ENCODE data around the gene IL18R1. TPM values are rescaled to one million over a fixed set of nuclear protein-coding genes. Genes with fewer than 3 reads are reported as not detected.

IL18R1 gene
- total RNA-seq, 1 experiment from 2014 or later: not detected

DNA sequence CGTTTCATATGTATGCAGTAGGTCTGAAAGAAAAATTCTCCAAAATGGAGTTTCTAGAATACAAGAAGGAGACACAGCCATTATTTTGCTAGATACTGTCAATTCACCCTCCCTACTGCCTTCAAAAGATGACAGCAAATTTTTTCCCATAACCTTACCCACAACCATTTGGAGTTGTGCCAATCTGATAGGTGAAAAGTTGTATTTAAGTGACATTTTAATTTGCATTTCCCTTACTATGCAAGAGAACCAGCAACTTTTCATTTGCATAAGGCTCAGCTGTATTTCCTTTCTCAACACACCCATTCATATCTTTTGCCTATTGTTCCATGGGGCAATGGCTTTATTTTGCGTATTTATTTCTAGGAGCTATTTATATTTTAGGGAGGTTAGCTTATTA, 36.0 kb downstream of the IL18R1 start:
- DNase-seq (ENCODE audit: low read depth): no peak

DNA sequence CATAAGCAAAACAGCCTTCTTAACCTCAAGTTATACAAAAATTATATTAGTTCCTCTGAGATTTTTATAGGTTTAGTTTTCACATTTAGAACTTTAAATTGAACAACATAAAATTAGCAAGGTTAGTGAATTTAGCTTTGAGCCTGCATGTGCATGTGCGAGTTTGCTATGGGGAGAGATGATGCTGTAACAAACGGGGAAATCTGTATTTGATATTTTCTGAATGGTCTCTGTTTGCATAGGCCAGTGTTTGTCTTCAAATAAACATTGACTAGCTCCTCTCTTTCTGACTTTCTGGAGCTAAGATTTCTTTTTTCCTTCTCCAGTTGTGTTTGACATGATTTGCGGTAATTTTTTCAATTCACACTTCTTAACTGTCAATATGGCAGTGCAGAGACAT, 36.5 kb downstream of the IL18R1 start:
- DNase-seq (ENCODE audit: low read depth): no peak

DNA sequence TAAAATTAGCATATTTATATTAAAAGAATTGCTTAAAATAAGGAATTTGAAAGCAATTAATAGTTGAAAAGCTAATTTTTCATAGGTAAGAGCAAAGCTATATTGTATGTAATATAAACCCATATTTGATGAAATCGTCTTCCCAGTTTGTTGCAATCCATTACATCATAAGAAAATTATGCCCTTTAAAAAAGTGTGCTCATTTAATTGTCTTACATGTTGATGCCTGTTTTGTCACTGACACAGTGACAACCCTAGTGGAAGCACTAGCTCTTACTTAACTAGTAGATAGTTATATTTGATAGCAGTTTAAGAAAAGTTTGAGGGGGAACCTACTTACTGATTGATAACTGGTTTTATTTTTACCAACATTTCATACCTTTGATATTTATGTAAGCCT, 37.3 kb downstream of the IL18R1 start:
- DNase-seq (ENCODE audit: low read depth): no peak

DNA sequence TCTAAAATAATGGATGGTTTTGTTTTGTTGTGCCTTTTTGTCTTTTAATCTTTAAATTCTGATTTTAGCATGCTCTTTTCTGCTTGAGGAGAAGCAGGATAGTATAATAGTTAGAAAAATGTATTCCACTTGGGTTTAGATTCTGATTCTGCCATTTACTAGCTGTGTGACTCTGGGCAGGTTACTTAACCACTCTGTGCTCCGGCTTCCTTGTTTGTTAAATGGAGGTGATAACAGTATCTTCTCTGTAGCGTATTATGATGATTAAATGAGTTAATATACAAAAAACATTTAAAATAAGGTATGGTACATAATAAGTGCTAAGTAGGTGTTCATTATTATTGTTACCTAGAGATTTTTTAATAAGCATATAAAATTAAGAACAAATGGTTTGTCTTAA, 40.4 kb downstream of the IL18R1 start:
- no peak for DNase-seq (ENCODE audit: low read depth)

DNA sequence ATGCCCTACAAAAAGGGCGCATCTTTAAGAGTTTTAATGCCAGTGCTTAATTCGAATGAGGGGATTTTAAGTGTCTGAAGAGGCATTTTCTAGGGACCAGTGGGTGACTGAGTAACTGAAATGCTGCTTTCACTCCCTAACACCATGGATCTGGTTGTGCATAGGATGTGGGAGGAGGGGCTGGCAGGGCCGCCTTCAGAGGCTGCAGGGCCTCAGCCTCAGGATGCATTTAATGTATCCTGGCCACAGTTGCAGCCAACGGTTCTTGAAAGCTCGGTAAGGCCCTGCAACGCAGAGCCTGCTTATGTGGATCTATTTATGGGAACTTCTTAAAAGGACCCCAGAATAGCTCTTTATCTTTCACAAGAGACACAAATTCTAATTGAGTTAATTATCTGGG, 41.6 kb downstream of the IL18R1 start:
- DNase-seq (ENCODE audit: low read depth): no peak

DNA sequence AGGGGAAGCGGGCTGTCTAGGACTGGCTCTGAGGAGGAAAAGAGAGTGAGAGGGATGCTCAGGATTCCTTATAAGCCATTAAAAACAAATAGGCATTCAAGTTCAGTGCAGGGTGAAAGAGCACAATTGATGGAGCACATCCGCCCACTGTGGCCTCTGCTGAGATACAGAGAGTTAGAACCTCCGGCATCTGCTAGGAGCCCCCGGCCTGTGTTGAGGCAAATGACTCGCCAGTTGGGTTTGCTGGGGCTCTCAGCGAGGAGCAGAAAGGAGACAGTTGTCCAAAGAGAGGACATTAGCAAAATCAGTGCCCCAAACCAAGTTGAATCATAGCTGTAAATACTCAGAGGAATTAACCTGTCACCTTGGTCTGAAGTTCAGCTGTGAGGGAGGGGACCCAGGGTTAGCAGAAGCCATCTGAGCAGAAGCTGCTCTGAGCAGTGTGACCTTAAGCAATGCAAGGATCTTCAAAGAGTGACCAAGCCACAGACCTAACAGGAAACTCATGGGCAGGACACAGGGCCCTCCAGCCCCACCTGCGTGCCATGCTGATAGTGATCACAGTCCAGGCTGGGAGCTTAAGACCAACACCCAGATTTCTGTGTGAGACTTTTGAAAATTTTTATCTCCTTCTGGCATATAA, 44.0 kb downstream of the IL18R1 start:
- no peak for DNase-seq (ENCODE audit: low read depth)

DNA sequence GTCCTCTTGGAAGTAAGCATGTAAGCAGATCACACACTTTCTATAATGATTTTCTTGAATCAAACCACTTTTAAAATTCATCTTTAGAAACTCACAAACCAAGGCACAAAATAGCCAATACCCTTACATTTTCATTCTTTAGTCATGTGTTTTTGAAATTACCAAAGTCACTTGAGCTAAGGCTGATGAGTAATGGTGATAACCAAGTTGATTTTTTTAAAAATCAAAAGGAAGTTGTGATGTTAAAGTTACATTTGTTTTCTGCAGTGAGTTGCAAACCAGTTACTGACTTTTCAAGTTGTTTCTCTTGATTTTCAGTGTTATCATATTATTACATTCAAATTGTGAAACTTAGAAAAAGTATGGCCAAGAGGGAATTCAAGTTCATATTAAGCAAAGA, 45.9 kb downstream of the IL18R1 start:
- no peak for DNase-seq (ENCODE audit: low read depth)

DNA sequence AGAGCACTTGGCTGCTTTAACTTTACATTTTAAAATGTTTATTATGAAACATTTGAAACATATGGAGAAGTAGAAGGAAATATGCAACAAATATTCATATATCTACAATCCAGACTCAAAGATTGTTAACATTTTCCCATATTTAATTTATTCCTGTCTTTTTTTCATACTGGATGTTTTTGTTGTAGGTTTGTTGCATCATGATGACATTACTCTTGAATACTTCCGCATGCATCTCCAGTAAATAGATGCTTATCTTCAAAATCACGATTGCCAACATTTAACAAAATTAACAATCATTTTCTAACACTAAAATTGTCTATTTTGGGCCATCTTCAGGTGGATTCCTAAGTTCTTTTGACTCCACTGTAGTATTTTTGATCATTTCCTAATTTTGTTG, 46.3 kb downstream of the IL18R1 start:
- no peak for DNase-seq (ENCODE audit: low read depth)

DNA sequence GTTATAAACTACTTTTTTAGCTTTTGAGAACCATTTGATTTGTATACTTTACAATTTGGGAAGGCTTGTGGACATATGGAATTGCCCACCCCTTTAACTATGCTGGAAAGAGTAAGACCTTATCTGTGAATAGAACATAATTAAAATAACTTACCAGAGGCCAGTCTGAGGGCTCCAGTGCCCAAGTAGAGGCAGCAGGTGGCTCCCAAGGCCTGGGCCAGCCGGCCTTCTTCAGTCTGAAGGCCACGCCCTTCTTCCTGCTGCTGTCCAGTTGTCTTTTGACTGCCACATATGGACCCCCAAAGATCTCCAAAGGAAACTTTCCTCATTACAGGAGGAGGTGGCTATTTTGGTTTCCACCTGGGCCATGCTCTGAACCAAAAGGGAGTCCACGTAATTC, 55.4 kb downstream of the IL18R1 start:
- no peak for DNase-seq (ENCODE audit: low read depth)

DNA sequence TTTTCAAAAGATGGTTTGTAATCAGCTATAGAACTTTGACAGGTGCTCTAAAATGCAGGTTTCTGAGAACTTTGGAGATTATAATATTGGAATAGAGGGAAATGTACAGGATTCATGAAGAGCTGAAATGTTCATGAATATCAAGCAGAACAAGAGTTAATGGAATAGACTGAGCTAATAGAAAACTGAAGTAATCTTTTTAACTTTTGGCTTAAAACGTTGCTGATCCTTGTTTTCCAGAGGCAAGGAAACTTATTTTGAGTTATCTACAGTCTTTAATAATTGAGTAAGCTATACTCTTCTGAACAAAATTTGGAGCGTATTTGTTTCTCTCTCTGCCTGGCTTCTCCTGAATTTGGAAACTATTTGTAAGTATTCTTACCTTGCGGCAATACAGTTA, 56.6 kb downstream of the IL18R1 start:
- DNase-seq (ENCODE audit: low read depth): no peak

DNA sequence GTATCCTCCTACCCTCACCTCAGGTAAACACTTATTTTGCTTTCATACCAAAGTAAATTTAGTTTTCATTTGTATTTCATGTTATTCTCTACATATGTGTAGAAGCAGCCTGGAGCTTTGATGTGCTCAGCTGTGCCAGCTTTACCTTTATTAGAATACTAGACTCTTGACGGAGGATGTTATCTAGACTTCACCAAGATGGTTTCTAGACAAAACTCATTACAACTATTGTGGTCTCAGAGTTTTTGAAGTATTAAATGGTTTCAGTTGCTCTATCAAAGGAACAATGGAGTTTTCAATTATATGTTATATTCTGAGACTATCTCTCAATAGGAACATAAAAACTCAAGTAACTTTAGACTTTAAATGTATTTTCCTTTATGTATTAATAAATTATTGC, 62.4 kb downstream of the IL18R1 start:
- no peak for DNase-seq (ENCODE audit: low read depth)

DNA sequence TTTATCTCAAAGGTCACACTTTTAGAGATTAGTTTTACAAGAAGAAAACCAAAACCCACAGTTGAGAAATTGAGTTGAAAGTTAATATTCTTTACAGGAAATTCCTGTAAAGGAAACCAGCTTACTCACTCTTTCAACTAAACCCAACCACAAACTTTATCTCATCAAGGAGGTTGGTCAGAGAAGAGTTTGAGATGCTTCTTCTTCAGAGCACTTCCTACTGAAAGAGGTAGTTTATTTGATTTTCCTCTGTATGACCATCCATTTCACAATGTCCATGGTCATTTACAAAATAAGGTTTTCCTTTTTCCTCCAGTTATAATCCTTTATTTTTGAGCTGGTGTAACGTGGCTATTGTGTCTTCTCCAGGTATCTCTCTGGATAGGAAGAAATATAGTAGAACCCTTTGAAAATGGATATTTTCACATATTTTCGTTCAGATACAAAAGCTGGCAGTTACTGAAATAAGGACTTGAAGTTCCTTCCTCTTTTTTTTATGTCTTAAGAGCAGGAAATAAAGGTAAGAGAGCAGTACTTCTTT, 62.9 kb downstream of the IL18R1 start:
- no peak for DNase-seq (ENCODE audit: low read depth)

DNA sequence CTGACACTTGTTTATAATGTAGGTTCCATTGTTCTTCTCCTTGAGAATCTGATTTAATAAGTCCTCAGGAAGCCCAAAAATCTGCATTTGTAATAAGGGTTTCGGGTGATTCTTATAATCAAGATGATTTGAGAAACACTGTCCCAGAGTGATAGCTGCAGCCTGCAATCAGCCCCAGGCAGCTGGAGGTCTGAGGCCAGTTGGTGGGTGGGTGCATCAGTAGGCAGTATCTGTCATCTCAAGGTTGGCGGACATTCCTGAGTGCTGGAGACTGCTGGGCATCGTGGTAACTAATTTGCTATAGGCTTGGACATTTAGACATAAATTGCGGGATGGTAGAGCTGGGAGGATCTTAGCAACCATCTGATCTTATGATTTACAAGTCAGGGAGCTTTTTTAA, 64.7 kb downstream of the IL18R1 start:
- no peak for DNase-seq (ENCODE audit: low read depth)

DNA sequence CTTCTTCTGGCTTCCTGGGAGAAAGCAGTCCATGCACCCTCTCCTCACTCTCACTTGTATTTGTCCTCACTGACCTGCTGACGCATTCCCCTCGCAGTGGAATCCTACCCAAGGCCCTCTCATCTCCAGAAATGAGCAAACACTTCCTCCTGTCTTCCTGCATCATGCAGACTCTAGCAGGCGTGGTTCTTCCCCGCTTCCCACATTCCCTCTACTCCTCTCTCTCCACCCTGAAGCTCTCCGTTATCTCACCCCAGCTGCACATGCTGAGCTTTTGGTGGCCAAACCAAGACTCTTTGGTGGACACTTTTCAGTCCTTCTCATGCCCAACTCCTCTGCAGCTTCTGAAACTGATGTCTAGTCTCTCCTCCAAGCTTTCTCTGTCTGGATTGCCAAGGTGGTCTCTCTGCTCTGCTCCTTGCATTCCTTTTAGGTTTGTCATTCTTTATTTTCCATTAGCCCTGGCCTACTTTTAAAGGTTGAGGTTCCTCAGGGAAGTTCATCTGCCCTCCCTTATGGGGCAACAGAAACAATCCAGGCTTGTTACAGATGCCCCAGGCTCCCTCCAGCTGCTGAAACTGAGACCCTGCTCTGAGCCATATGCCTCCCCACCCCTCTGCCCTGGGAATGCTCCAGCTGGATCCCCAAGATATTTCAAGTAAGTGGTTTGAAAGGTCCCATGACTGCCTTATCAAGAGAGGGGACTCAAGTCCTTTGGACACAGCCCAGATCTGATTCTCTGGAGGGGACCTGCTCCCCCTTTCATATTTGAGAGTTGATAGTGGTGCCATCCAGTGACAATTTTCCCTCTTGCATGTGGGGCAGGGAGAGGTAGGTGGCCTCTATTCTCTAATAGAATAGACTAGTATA, 66.5 kb downstream of the IL18R1 start:
- no peak for DNase-seq (ENCODE audit: low read depth)

DNA sequence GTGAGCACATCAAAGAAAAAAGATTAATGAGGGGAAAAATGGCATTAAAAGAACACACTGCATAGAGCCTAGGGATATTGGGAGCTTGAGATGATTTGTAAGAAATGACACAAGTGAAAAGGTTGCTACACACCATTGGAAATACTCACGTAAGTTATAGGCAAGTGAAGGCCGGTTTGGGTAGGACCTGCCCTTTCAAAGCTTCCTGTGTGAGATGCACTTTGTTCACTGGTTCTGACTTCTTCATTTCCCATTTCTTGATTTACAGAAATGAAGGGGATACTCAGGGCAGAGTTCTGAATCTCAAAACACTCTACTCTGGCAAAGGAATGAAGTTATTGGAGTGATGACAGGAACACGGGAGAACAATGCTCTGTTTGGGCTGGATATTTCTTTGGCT, 67.3 kb downstream of the IL18R1 start, which contains the start of gene IL18RAP:
IL18RAP (plus strand) TSS at position 251 of the 400 bp plus-strand sequence; CDS start at position 369, 118 bp downstream.
- DNase-seq (ENCODE audit: low read depth): no peak

DNA sequence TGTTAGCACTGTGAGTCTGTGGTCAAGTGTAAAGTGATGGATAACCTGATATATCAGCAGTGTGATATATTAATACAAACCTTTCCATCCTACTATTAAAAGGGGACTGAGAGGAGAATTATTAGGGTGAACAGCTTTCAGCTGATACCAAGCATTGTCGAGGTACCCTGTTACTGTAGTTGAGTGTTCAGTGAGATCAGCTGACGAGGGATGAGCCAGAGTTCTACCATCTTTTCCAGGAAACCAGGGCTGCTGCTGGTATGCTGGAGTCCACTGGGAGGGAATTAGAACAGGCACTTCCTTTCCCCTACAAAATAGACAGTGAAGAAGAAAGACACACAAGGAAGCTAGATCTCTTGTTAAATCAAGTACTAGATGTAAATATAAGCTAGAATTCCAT, 67.8 kb downstream of the IL18R1 start:
- no peak for DNase-seq (ENCODE audit: low read depth)

DNA sequence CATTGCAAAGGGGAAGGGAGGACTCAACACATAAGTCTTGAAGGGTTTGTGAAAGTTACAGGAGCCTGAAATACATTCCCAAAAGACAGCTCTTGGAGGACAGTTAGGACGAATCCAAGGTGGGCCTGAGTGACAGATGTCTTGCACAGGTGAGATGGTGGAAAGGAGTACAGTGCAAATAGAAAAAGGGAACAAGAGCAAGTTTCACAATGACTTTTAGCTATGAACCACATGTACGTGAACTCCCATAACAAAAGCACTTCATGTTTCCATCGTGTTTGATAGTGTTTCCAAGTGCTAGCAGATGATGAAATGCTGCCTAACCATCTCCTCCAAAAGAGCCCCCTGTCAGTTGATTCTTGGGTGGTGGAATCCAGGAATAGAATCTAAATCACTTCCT, 69.2 kb downstream of the IL18R1 start:
- no peak for DNase-seq (ENCODE audit: low read depth)

DNA sequence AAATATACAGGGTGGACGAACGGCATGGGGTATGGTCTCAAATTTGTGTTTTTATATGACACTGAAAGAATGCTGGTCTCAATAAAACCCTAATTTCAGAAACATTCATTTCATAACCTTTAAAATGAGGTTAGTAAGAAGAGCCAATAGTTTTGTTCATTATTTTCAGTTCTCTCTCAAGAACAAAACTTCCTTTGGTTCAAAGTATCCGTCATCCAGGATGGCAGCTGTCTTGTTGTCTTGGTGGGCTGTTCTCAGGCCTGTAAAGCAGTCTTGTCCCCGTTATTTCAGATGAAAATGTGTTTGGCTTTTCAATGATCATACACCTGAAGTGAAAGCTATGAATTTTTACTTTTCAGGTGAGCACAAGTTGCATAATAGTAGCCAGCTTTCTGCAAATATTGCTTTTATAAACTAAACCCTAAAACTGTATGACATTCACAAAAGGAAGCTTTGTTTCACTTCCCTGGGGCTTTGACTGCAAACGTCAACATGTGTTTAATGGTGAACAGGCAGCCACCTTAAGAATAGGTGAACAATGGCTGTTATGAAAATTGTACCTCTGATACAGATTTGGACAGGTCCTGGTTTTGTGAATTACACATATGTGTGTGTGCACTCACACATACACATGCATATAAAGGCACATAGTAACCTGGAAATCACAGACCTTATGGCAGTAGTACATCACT, 70.0 kb downstream of the IL18R1 start:
- DNase-seq (ENCODE audit: low read depth): no peak

DNA sequence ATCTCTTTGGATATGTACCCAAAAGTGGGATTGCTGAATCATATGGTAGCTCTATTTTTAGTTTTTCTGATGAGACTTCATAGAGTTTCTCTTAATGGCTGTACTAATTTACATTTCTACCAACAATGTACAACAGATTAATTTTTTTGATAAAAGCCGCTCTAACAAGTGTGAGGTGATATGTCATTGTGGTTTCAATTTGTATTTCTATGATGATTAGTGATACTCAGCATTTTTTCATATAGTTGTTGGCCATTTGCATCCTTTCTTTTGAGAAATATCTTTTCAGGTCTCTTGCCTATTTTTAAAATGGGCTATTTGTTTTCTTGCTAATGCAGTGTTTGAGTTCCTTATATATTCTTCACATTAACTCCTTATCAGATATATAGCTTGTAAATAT, 71.7 kb downstream of the IL18R1 start:
- no peak for DNase-seq (ENCODE audit: low read depth)

DNA sequence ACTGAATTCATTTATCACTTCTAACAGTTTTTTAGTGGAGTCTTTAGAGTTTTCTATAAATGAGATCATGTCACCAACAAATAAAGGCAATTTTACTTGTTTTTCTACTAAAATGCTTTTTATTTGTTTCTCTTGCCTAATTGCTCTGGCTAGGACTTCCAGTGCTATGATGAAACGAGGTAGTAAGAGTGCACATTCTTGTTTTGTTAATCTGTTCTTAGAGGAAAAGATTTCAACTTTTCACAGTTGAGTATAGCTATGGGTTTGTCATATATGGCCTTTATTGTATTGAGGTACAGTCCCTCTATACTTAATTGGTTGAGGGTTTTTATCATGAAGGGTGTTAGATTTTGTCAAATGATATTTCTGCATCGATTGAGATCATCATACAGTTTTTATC, 73.0 kb downstream of the IL18R1 start:
- no peak for DNase-seq (ENCODE audit: low read depth)

DNA sequence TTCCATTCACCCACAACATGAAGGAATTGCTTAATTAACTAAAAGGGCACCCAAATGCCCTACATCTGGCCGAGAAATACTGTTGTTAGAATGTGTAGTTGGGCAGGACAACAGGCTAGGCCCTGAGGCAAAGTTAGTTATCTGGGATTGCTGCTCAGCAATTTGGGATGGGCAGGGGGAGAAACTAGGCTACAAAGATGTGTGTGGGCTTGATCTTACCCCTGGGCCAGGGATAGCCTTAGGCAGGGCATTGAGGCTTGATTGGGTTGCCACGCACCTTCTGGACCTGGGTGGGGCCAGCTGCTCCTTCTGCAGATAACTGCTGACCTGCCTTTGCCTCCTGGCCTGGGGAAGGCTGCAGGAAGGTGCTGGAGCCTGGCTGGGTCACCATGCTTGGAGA, 76.8 kb downstream of the IL18R1 start:
- no peak for DNase-seq (ENCODE audit: low read depth)

DNA sequence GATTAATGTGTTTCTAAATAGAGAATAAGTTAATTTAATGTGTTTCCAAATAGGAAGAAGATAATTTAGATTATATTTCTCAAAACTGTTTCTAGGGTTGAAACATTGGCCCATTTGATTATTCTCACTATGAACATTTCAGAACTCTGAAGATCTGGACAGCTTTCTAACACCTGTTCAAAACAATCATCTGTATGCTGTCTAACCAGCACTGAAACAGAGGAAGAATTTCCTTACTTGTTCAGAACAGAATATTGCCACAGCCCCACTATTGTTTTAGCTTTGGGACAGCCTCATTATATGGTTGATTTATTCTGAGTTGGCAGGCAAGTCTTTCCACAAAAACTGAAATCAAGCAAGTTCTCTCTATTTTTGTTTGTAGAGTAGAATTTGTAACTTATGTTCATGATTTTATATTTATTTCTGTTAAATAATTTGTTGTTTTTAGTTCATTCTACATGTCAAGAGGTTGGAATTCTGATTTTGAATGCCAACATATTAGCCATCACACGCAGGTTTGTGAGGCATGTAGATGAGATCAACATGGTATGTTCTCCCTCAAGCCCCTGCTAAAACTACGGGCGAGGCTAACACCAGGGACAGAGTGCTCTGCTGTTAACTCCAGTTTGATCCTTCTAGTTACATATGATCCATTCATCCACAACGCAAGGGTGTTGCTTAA, 78.5 kb downstream of the IL18R1 start:
- DNase-seq (ENCODE audit: low read depth): no peak
